ENCODE results near the gene PPM1B.
"Not testable (repeated sequence)": the region's sequence is repeated elsewhere in the genome, so short reads cannot be mapped to it uniquely, and the experiment has no call there.

PPM1B gene

GRCh38 chr2:44168681-44169154, at the start of gene PPM1B:
Gene PPM1B (plus strand): TSS chr2:44168875. CDS start chr2:44201200, 32,325 bp downstream.
- peak; percentile 99 for DNase-seq

GRCh38 chr2:44119878-44120277, 48.8 kb upstream of the PPM1B start:
- DNase-seq = no peak

GRCh38 chr2:44120428-44120827, 48.2 kb upstream of the PPM1B start:
- no peak for DNase-seq

- no peak for DNase-seq
Observed at GRCh38 chr2:44121899-44122298, 46.8 kb upstream of the PPM1B start.

GRCh38 chr2:44124500-44124899, 44.2 kb upstream of the PPM1B start:
- DNase-seq = no peak

GRCh38 chr2:44126106-44126797, 42.4 kb upstream of the PPM1B start:
- no peak for DNase-seq

- no peak for DNase-seq
Observed at GRCh38 chr2:44130441-44130840, 38.2 kb upstream of the PPM1B start.

GRCh38 chr2:44131177-44131576, 37.5 kb upstream of the PPM1B start:
- DNase-seq = no peak

GRCh38 chr2:44133602-44134001, 35.1 kb upstream of the PPM1B start:
- DNase-seq = not testable (repeated sequence)

GRCh38 chr2:44134848-44135247, 33.8 kb upstream of the PPM1B start:
- DNase-seq = no peak

GRCh38 chr2:44135296-44135695, 33.4 kb upstream of the PPM1B start:
- no peak for DNase-seq

GRCh38 chr2:44135771-44136170, 32.9 kb upstream of the PPM1B start:
- DNase-seq = no peak

- DNase-seq = no peak
Observed at GRCh38 chr2:44136252-44136651, 32.4 kb upstream of the PPM1B start.

GRCh38 chr2:44137048-44137447, 31.6 kb upstream of the PPM1B start:
- DNase-seq = no peak

GRCh38 chr2:44137872-44138551, 30.7 kb upstream of the PPM1B start:
- no peak for DNase-seq

- DNase-seq = no peak
Observed at GRCh38 chr2:44139741-44140140, 28.9 kb upstream of the PPM1B start.

- no peak for DNase-seq
Observed at GRCh38 chr2:44142306-44142705, 26.4 kb upstream of the PPM1B start.

GRCh38 chr2:44143701-44144100, 25.0 kb upstream of the PPM1B start:
- DNase-seq = no peak

- DNase-seq = no peak
Observed at GRCh38 chr2:44148999-44149398, 19.7 kb upstream of the PPM1B start.

GRCh38 chr2:44150473-44150872, 18.2 kb upstream of the PPM1B start:
- no peak for DNase-seq

GRCh38 chr2:44152865-44153669, 15.6 kb upstream of the PPM1B start:
- DNase-seq = no peak

GRCh38 chr2:44155666-44156446, 12.8 kb upstream of the PPM1B start:
- no peak for DNase-seq

GRCh38 chr2:44163777-44164176, 4.9 kb upstream of the PPM1B start:
- no peak for DNase-seq
